NCI-H2081 treated with DMSO at 0.1 percent for 48 hours (cell line): ENCODE measurements around the gene URB1.
"Not testable (repeated sequence)": the region's sequence is repeated elsewhere in the genome, so short reads cannot be mapped to it uniquely, and the experiment has no call there.

Source experiments
- DNase-seq: peaks from one replicate; lab custom pipeline; 2025; lab: John Stamatoyannopoulos, UW

The URB1 gene

GRCh38 chr21:32377506-32377905 is 15.3 kb downstream of the URB1 start:
- no peak for DNase-seq

GRCh38 chr21:32372755-32373154 is 20.1 kb downstream of the URB1 start:
- DNase-seq = no peak

GRCh38 chr21:32371913-32372314 is 20.9 kb downstream of the URB1 start:
- DNase-seq = no peak

- no peak for DNase-seq
These were observed 21.6 kb downstream of the URB1 start for GRCh38 chr21:32370998-32371766.

GRCh38 chr21:32368961-32369360 is 23.9 kb downstream of the URB1 start:
- DNase-seq = not testable (repeated sequence)

- DNase-seq = no peak
These were observed 24.4 kb downstream of the URB1 start for GRCh38 chr21:32368386-32368785.

GRCh38 chr21:32367158-32367557 is 25.7 kb downstream of the URB1 start:
- DNase-seq = no peak

GRCh38 chr21:32366191-32366590 is 26.6 kb downstream of the URB1 start:
- no peak for DNase-seq

GRCh38 chr21:32364796-32365195 is 28.0 kb downstream of the URB1 start:
- no peak for DNase-seq

- DNase-seq = no peak
These were observed 28.4 kb downstream of the URB1 start for GRCh38 chr21:32364387-32364786.

- no peak for DNase-seq
These were observed 32.3 kb downstream of the URB1 start for GRCh38 chr21:32360401-32360975.

GRCh38 chr21:32359719-32360260 is 33.0 kb downstream of the URB1 start:
- no peak for DNase-seq

GRCh38 chr21:32356874-32357395 is 35.9 kb downstream of the URB1 start:
- no peak for DNase-seq

GRCh38 chr21:32353002-32353711 is 39.7 kb downstream of the URB1 start:
- no peak for DNase-seq

- no peak for DNase-seq
These were observed 40.3 kb downstream of the URB1 start for GRCh38 chr21:32352526-32352925.

- no peak for DNase-seq
These were observed 41.4 kb downstream of the URB1 start for GRCh38 chr21:32351428-32351827.

GRCh38 chr21:32350981-32351380 is 41.8 kb downstream of the URB1 start:
- DNase-seq = no peak

GRCh38 chr21:32350211-32350980 is 42.4 kb downstream of the URB1 start:
- no peak for DNase-seq

GRCh38 chr21:32349333-32349944 is 43.4 kb downstream of the URB1 start:
- DNase-seq = no peak

- DNase-seq = no peak
These were observed 44.0 kb downstream of the URB1 start for GRCh38 chr21:32348604-32349332.

- no peak for DNase-seq
These were observed 44.8 kb downstream of the URB1 start for GRCh38 chr21:32347977-32348376.
